HCT116 (cell line): ENCODE data around the gene ADAR. TPM values are rescaled to one million over a fixed set of nuclear protein-coding genes. Genes with fewer than 3 reads are reported as not detected.

ENCODE experiments used
- ATAC-seq: fragments of 200-7000 bp; cut with Tn5 transposase; 2 replicates; pipeline ENCODE4 v1.9.1; 2020; ENCODE audit warnings: mild to moderate bottlenecking, moderate library complexity
- BruUV-seq: library from RNA; stranded (reverse); fragments of 400-500 nt; replicated peaks from 2 replicates; lab custom pipeline; 2021; lab: Mats Ljungman, UMichigan
- CTCF ChIA-PET: fragments of 300-600 bp; sonication (Branson Sonifier 250); formaldehyde crosslinking; loops from one replicate; lab custom pipeline; 2021; ENCODE audit warnings: antibody characterized with exemption; lab: Charles Lee
- POLR2A ChIA-PET: fragments of 300-600, 350-600 bp; sonication (Branson Sonifier 250); formaldehyde crosslinking; loops from one replicate; lab custom pipeline; 2021; ENCODE audit warnings: antibody characterized with exemption; lab: Charles Lee
- RAD21 ChIA-PET, 2 experiments: fragments of 300-600 bp; sonication (Branson Sonifier 250); formaldehyde crosslinking; loops; one replicate each; lab custom pipeline; 2023; ENCODE audit warnings: low total read pairs in 2 of 2; ENCODE audit not compliant: uncharacterized antibody in 2 of 2, unreplicated experiment in 2 of 2, low non-redundant PET in 1 of 2; lab: Charles Lee
- DNase-seq: peaks from one replicate; pipeline ENCODE4 v3.0.0-alpha.2; 2010; ENCODE audit warnings: low read depth, low spot score
- H2AFZ ChIP-seq: fragments of 200-600 bp; shearing (Covaris generic), sonication (generic); 2 replicates; pipeline ENCODE4 v1.6.1; 2017; ENCODE audit warnings: low read depth, mixed run types, mixed read lengths, antibody characterized with exemption, low read length; ENCODE audit not compliant: poor library complexity, severe bottlenecking
- H3K27ac ChIP-seq: 2 replicates; pipeline ENCODE4 v1.5.1; 2012; ENCODE audit warnings: low read depth, low read length
- H3K27me3 ChIP-seq: fragments of 200-600 bp; sonication (generic); 2 replicates; pipeline ENCODE4 v1.6.1; 2016; ENCODE audit warnings: mixed run types, low read length, mixed read lengths; ENCODE audit not compliant: insufficient read depth
- H3K36me3 ChIP-seq, 2 experiments: fragments of 200-500 bp in 1 of 2; fragments of 200-600 bp in 1 of 2; sonication (Bioruptor generic) in 1 of 2; sonication (generic) in 1 of 2; 2 replicates each; pipeline versions ENCODE4 v1.5.1 to v1.6.1; 2014 to 2016; ENCODE audit warnings: low read length in 2 of 2, inconsistent platforms in 1 of 2, mixed read lengths in 1 of 2, mixed run types in 1 of 2; ENCODE audit not compliant: insufficient read depth in 2 of 2, control insufficient read depth in 1 of 2
- H3K4me1 ChIP-seq, 2 experiments: fragments of 200-600 bp in 1 of 2; sonication (generic) in 1 of 2; 2 replicates each; pipeline versions ENCODE4 v1.5.1 to v1.6.1; 2012 to 2017; ENCODE audit warnings: low read length in 2 of 2, inconsistent platforms in 1 of 2, mild to moderate bottlenecking in 1 of 2, mixed read lengths in 1 of 2, mixed run types in 1 of 2, moderate library complexity in 1 of 2; ENCODE audit not compliant: insufficient read depth in 2 of 2, control insufficient read depth in 1 of 2
- H3K4me2 ChIP-seq: fragments of 200-600 bp; sonication (generic); 2 replicates; pipeline ENCODE4 v1.6.1; 2017; ENCODE audit warnings: mixed run types, low read length, mixed read lengths
- H3K4me3 ChIP-seq, 2 experiments: fragments of 200-600 bp in 1 of 2; sonication (generic) in 1 of 2; replicated peaks in 1 of 2; 2 replicates each; pipeline ENCODE4 v1.5.1; 2011 to 2016; ENCODE audit warnings: low read length in 2 of 2, control low read depth in 1 of 2, low read depth in 1 of 2, mild to moderate bottlenecking in 1 of 2, mixed read lengths in 1 of 2, mixed run types in 1 of 2
- H3K79me2 ChIP-seq: fragments of 200-600 bp; sonication (generic); 2 replicates; pipeline ENCODE4 v1.6.1; 2017; ENCODE audit warnings: mild to moderate bottlenecking, mixed run types, low read length, moderate library complexity, mixed read lengths; ENCODE audit not compliant: insufficient read depth
- H3K9ac ChIP-seq: fragments of 200-600 bp; sonication (generic); 2 replicates; pipeline ENCODE4 v1.6.1; 2016; ENCODE audit warnings: low read length, mixed read lengths
- H3K9me2 ChIP-seq: fragments of 200-600 bp; sonication (generic), shearing (Covaris generic); 2 replicates; pipeline ENCODE4 v1.6.1; 2017; ENCODE audit warnings: mixed run types, mild to moderate bottlenecking, moderate library complexity; ENCODE audit not compliant: insufficient read depth
- H3K9me3 ChIP-seq, 2 experiments: fragments of 200-500 bp in 1 of 2; fragments of 200-600 bp in 1 of 2; sonication (Bioruptor generic) in 1 of 2; sonication (generic) in 1 of 2; 2 replicates each; pipeline ENCODE4 v1.6.1; 2014 to 2017; ENCODE audit warnings: low read length in 2 of 2, mixed read lengths in 2 of 2, inconsistent platforms in 1 of 2, low read depth in 1 of 2, mild to moderate bottlenecking in 1 of 2, mixed run types in 1 of 2, moderate library complexity in 1 of 2; ENCODE audit not compliant: control insufficient read depth in 1 of 2, insufficient read depth in 1 of 2
- H4K20me1 ChIP-seq: fragments of 200-600 bp; sonication (generic), shearing (Covaris generic); 2 replicates; pipeline ENCODE4 v1.6.1; 2017; ENCODE audit warnings: mixed run types, mild to moderate bottlenecking, moderate library complexity; ENCODE audit not compliant: insufficient read depth
- ATF3 ChIP-seq: IDR thresholded peaks from 2 replicates; pipeline ENCODE4 v1.6.1; 2012
- CTCF ChIP-seq, 3 experiments: fragments of 200-600 bp in 1 of 3; sonication (generic) in 1 of 3; IDR thresholded peaks in 2 of 3; conservative IDR thresholded peaks in 1 of 3; 2 replicates each; pipeline ENCODE4 v1.5.1; 2012 to 2017; ENCODE audit warnings: low read depth in 2 of 3, low read length in 2 of 3, antibody characterized with exemption in 1 of 3, borderline replicate concordance in 1 of 3, control low read depth in 1 of 3, mild to moderate bottlenecking in 1 of 3, mixed read lengths in 1 of 3, mixed run types in 1 of 3, moderate library complexity in 1 of 3; ENCODE audit not compliant: insufficient read depth in 1 of 3
- EGR1 ChIP-seq: IDR thresholded peaks from 2 replicates; pipeline ENCODE4 v1.6.1; 2012; ENCODE audit warnings: low read depth
- ELF1 ChIP-seq: IDR thresholded peaks from 2 replicates; pipeline ENCODE4 v1.6.1; 2012; ENCODE audit warnings: low read depth, borderline replicate concordance
- EZH2 ChIP-seq: fragments of 200-600 bp; sonication (generic); IDR thresholded peaks from 2 replicates; pipeline ENCODE4 v1.6.1; 2017; ENCODE audit warnings: antibody characterized with exemption, mixed run types
- EZH2phosphoT487 ChIP-seq: fragments of 200-600 bp; IDR thresholded peaks from 2 replicates; pipeline ENCODE4 v1.6.1; 2018; ENCODE audit warnings: antibody characterized with exemption, borderline replicate concordance
- MAX ChIP-seq: IDR thresholded peaks from 2 replicates; pipeline ENCODE4 v1.6.1; 2012
- POLR2AphosphoS5 ChIP-seq: IDR thresholded peaks from 2 replicates; pipeline ENCODE4 v1.6.1; 2011; ENCODE audit warnings: mild to moderate bottlenecking, low read depth, low read length, moderate library complexity
- SRF ChIP-seq: IDR thresholded peaks from 2 replicates; pipeline ENCODE4 v1.6.1; 2012; ENCODE audit warnings: low read depth
- TCF7L2 ChIP-seq: IDR thresholded peaks from 2 replicates; pipeline ENCODE4 v1.7.0; 2011; ENCODE audit warnings: borderline replicate concordance, inconsistent platforms; ENCODE audit not compliant: insufficient read depth, insufficient read length; ENCODE audit errors: extremely low read depth
- ZNF274 ChIP-seq: fragments of 200-500 bp; sonication (Bioruptor generic); IDR thresholded peaks from 2 replicates; pipeline ENCODE4 v1.6.1; 2014; ENCODE audit warnings: mild to moderate bottlenecking, low read depth, low read length, inconsistent platforms
- intact Hi-C: fragments of 100-400 bp; cut with micrococcal nuclease; formaldehyde crosslinking; loops from 2 replicates; pipeline ENCODE4 v1.10.0; 2022
- total RNA-seq: library from RNA; stranded (reverse); gene quantifications from one replicate; pipeline ENCODE4 v1.2.1, GENCODE V29; 2021; ENCODE audit not compliant: unreplicated experiment

ADAR gene
- total RNA-seq, 1 experiment from 2014 or later = 169 TPM

GRCh38 chr1:154577346-154578057, 30.5 kb downstream of the ADAR start:
- Histone ChIP-seq H3K9me3 (no peaks in the 10 kb centered on the region), H3K4me2 (no peak overlapping the region), H3K4me1 (no peaks in the 10 kb centered on the region), H3K27ac (no peak overlapping the region), H4K20me1 (no peaks in the 10 kb centered on the region), H2AFZ (no peak overlapping the region), H3K4me3 (no peak overlapping the region), H3K79me2 (no peaks in the 10 kb centered on the region), H3K9me2 (no peaks in the 10 kb centered on the region), H3K27me3 (no peaks in the 10 kb centered on the region), H3K36me3 (peaks cover 20 to 32% of the 10 kb centered on the region in 2 experiments; a peak in 3 of 4 replicates), H3K9ac (no peak overlapping the region)
- TF ChIP-seq ZNF274 (no peak), CTCF (IDR thresholded peaks at IDR 0.05 in 2 of 3, conservative IDR thresholded peaks at IDR 0.05 in 1 of 3; ENCODE audit: borderline replicate concordance in 1 of 3, insufficient read depth in 1 of 3, low read depth in 2 of 3, low read length in 2 of 3) (no peak), MAX (no peak), SRF (no peak), EZH2phosphoT487 (no peak), ELF1 (no peak), POLR2AphosphoS5 (no peak; the same call in 1 of the 2 replicates), TCF7L2 (no peak), EGR1 (no peak), ATF3 (no peak), EZH2 (no peak)
- no TSS peak for BruUV-seq
- intact Hi-C loops = no loop called here
- ChIA-PET RAD21 (no interaction called here), POLR2A (no interaction called here), CTCF (no interaction called here)
- DNase-seq (no peak), ATAC-seq (no peak)
